Transverse colon (tissue), 4 donors: ENCODE data around the gene COMMD4.

Source experiments
- CTCF ChIP-seq, 5 experiments: fragments of 200-600 bp in 3 of 5; fragments of 450-650 bp in 2 of 5; sonication (generic) in 3 of 5; IDR thresholded peaks; 1 replicate in 2 of 5; 2 replicates in 3 of 5; pipeline ENCODE4 v1.5.1; 2016 to 2017; ENCODE audit warnings: antibody characterized with exemption in 5 of 5, inconsistent platforms in 3 of 5, mild to moderate bottlenecking in 2 of 5, moderate library complexity in 1 of 5
- EP300 ChIP-seq: sonication (generic); formaldehyde crosslinking; IDR thresholded peaks from one replicate; pipeline ENCODE4 v1.6.1; 2017; ENCODE audit warnings: antibody characterized with exemption, low read depth
- POLR2A ChIP-seq: fragments of 450-650 bp; IDR thresholded peaks from one replicate; pipeline ENCODE4 v1.6.1; 2016; ENCODE audit warnings: antibody characterized with exemption, mild to moderate bottlenecking, moderate library complexity
- POLR2AphosphoS5 ChIP-seq, 3 donors: sonication (generic); formaldehyde crosslinking; IDR thresholded peaks; one replicate each; pipeline ENCODE4 v1.6.1; 2016; ENCODE audit warnings: antibody characterized with exemption in 3 of 3

DNA sequence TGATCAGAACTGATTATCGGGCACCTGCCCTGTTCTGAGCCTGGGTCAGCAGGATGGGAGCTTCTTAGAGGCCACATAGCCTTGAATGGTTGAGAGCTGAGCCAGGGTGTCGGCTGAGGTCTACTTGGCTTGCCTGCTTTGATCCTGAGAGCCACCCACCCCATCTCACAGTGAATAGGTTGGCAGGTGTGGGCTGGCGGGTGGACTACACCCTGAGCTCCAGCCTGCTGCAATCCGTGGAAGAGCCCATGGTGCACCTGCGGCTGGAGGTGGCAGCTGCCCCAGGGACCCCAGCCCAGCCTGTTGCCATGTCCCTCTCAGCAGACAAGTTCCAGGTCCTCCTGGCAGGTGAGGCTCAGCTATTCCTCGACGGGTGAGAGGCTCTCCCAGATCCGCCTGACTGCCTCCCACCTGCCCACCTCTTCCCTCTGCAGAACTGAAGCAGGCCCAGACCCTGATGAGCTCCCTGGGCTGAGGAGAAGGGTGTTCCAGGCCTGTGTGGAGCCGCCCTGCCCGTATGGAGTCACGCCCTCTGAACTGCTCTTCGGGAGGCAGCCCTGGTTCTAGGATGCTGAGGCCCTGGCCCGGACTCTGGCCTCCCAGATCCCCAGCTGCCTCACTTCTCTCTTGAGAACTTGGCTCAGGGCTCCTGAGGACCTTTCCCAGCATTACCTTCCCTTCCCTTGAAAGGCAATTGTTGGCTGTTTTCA lies 3.8 kb downstream of the COMMD4 start:
- TF ChIP-seq CTCF (IDR thresholded peaks at IDR 0.05) (no peak), POLR2A (no peak), POLR2AphosphoS5 (IDR thresholded peaks at IDR 0.05) (no peak), EP300 (no peak)
